Stomach (tissue), 4 donors: Measurements from ENCODE around the gene AGBL4.

Experiments used
- POLR2A ChIP-seq, 4 donors: fragments of 450-650 bp; IDR thresholded peaks; one replicate each; pipeline ENCODE4 v1.6.1; 2016; ENCODE audit warnings: antibody characterized with exemption in 4 of 4, control low read depth in 2 of 4, mild to moderate bottlenecking in 1 of 4, moderate library complexity in 1 of 4
- TF ChIP-seq, protein P1 (sequence below), 7 experiments: fragments of 450-650 bp in 4 of 7; fragments of 200-600 bp in 3 of 7; sonication (generic) in 3 of 7; IDR thresholded peaks; one replicate each; pipeline ENCODE4 v1.5.1; 2016 to 2019; ENCODE audit warnings: antibody characterized with exemption in 7 of 7, control low read depth in 2 of 7, mild to moderate bottlenecking in 1 of 7

DNA sequence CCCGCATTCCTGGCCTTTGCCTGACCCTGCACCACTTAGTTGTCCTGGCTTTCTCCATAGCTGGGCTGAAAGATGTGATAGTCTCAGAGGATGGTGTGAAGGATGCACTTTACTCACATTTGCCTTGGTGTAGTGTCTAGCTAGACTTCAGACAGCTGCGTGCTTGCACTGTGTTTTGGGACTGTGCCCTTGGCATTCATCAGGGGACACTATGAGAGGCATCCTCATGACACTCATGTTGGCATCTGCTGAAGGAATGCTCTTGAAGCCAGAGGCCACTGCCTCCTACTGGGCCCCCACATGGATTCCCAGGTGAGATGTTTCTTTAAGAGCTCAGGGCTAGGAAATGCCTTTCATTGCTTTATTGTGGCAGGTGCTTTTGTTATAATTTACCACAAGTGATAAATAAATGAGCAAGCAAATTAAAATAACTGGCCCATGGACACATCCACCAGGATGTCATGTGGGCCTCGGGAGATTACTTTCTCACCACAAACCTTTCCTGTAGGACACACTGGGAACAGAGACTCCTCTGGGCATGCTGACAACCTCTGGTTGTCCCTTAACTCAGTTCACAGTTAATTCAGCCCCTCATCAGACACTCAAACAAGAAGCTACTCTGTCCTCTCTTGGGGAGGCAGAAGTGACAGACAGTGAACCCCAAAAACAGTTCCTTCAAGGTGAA is 1452.3 kb downstream of the AGBL4 start:
- TF ChIP-seq POLR2A (IDR thresholded peaks at IDR 0.05): no peak
- TF ChIP-seq, protein P1, sequence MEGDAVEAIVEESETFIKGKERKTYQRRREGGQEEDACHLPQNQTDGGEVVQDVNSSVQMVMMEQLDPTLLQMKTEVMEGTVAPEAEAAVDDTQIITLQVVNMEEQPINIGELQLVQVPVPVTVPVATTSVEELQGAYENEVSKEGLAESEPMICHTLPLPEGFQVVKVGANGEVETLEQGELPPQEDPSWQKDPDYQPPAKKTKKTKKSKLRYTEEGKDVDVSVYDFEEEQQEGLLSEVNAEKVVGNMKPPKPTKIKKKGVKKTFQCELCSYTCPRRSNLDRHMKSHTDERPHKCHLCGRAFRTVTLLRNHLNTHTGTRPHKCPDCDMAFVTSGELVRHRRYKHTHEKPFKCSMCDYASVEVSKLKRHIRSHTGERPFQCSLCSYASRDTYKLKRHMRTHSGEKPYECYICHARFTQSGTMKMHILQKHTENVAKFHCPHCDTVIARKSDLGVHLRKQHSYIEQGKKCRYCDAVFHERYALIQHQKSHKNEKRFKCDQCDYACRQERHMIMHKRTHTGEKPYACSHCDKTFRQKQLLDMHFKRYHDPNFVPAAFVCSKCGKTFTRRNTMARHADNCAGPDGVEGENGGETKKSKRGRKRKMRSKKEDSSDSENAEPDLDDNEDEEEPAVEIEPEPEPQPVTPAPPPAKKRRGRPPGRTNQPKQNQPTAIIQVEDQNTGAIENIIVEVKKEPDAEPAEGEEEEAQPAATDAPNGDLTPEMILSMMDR (IDR thresholded peaks at IDR 0.05): no peak
